HG03520 (cell line): ENCODE measurements around the gene TMEM41B.

Experiments used
- ATAC-seq: cut with Tn5 transposase; IDR thresholded peaks from one replicate; pipeline ENCODE4 v1.9.1; 2021; ENCODE audit warnings: mild to moderate bottlenecking, moderate library complexity; ENCODE audit not compliant: unreplicated experiment

TMEM41B gene

GRCh38 chr11:9310485-9311090 lies 3.8 kb downstream of the TMEM41B start:
- no peak for ATAC-seq

- no peak for ATAC-seq
These were observed 10.2 kb downstream of the TMEM41B start for GRCh38 chr11:9304178-9304577.

- no peak for ATAC-seq
These were observed 11.9 kb downstream of the TMEM41B start for GRCh38 chr11:9302448-9302847.

GRCh38 chr11:9301720-9302119 lies 12.7 kb downstream of the TMEM41B start:
- no peak for ATAC-seq

- ATAC-seq: no peak
These were observed 20.7 kb downstream of the TMEM41B start for GRCh38 chr11:9293646-9294045.

- ATAC-seq: no peak
These were observed 28.4 kb downstream of the TMEM41B start for GRCh38 chr11:9285850-9286587.

- ATAC-seq: no peak
These were observed 33.6 kb downstream of the TMEM41B start for GRCh38 chr11:9280655-9281301.

GRCh38 chr11:9277176-9277575 lies 37.2 kb downstream of the TMEM41B start:
- ATAC-seq: no peak

- ATAC-seq: no peak
These were observed 37.8 kb downstream of the TMEM41B start for GRCh38 chr11:9276571-9276970.

- no peak for ATAC-seq
These were observed 39.7 kb downstream of the TMEM41B start for GRCh38 chr11:9274499-9275258.

- no peak for ATAC-seq
These were observed 40.7 kb downstream of the TMEM41B start for GRCh38 chr11:9273376-9274336.

GRCh38 chr11:9269492-9270013 lies 44.8 kb downstream of the TMEM41B start:
- no peak for ATAC-seq

GRCh38 chr11:9267680-9268079 lies 46.7 kb downstream of the TMEM41B start:
- ATAC-seq: no peak

- ATAC-seq: no peak
These were observed 47.5 kb downstream of the TMEM41B start for GRCh38 chr11:9266926-9267325.

GRCh38 chr11:9266132-9266736 lies 48.2 kb downstream of the TMEM41B start:
- ATAC-seq: no peak

- ATAC-seq: peak; percentile 33
These were observed 48.9 kb downstream of the TMEM41B start, which contains the start of gene DENND5A for GRCh38 chr11:9265211-9266131. DENND5A (minus strand) TSS chr11:9265350; CDS start chr11:9265069, 281 bp downstream.

GRCh38 chr11:9264316-9265210 lies 49.8 kb downstream of the TMEM41B start:
- ATAC-seq: peak; percentile 16
